Kidney (tissue), 14 donors: Measurements from ENCODE around the gene MPO. TPM values are rescaled to one million over a fixed set of nuclear protein-coding genes. Genes with fewer than 3 reads are reported as not detected.

ENCODE experiments used
- DNase-seq, 5 donors: peaks; one replicate each; pipeline ENCODE4 v3.0.0-alpha.2; 2013 to 2020
- FAIRE-seq: peaks from 2 replicates; lab custom pipeline; 2012; peaks lifted over from hg19 to GRCh38; lab: Jason Lieb, UNC
- H3K27ac ChIP-seq, 2 donors: one replicate each; pipeline ENCODE4 v1.7.0; 2013; ENCODE audit warnings: low read depth in 2 of 2, low read length in 2 of 2, inconsistent platforms in 1 of 2
- H3K27me3 ChIP-seq: one replicate; pipeline ENCODE4 v1.7.1; 2013; ENCODE audit warnings: low read length, inconsistent platforms; ENCODE audit not compliant: control insufficient read depth, insufficient read depth
- H3K36me3 ChIP-seq, 3 donors: one replicate each; pipeline versions ENCODE4 v1.7.0 to v1.7.1; 2013; ENCODE audit warnings: low read length in 3 of 3, control low read depth in 1 of 3, inconsistent platforms in 1 of 3; ENCODE audit not compliant: insufficient read depth in 3 of 3, control insufficient read depth in 2 of 3
- H3K4me1 ChIP-seq, 3 donors: one replicate each; pipeline versions ENCODE4 v1.7.0 to v1.7.1; 2013; ENCODE audit warnings: low read length in 3 of 3, inconsistent platforms in 1 of 3, low read depth in 1 of 3; ENCODE audit not compliant: control insufficient read depth in 2 of 3, insufficient read depth in 2 of 3
- H3K4me3 ChIP-seq, 3 donors: one replicate each; pipeline versions ENCODE4 v1.7.0 to v1.8.1; 2013; ENCODE audit warnings: low read length in 3 of 3, control low read depth in 1 of 3, inconsistent platforms in 1 of 3
- H3K9ac ChIP-seq, 3 donors: one replicate each; pipeline versions ENCODE4 v1.7.0 to v1.7.1; 2013; ENCODE audit warnings: low read length in 3 of 3, control low read depth in 1 of 3, inconsistent platforms in 1 of 3
- H3K9me3 ChIP-seq, 3 donors: one replicate each; pipeline versions ENCODE4 v1.7.0 to v1.7.1; 2013; ENCODE audit warnings: low read length in 3 of 3, control low read depth in 1 of 3, inconsistent platforms in 1 of 3; ENCODE audit not compliant: control insufficient read depth in 2 of 3, insufficient read depth in 1 of 3
- intact Hi-C: fragments of 100-400 bp; cut with DNase I; formaldehyde crosslinking; loops from one replicate; pipeline ENCODE4 v1.11.1; 2022
- polyA plus RNA-seq: library from polyadenylated mRNA; stranded (reverse); fragments of 350-450 nt; fragmentation: Illumina TruSeq; extraction: RNeasy Lipid Tissue Mini Kit (QIAGEN cat#74804); gene quantifications from one replicate; pipeline ENCODE4 v1.2.3, GENCODE V29; 2014; ENCODE audit warnings: low read depth, low replicate concordance; ENCODE audit not compliant: insufficient read depth
- total RNA-seq: library from RNA; stranded (reverse); fragmentation: NEBNext Ultra II Directional; extraction: Animal tissue kit (Norgen Biotek cat#: 25700); gene quantifications from one replicate; pipeline ENCODE4 v1.2.1, GENCODE V29; 2021
- TF ChIP-seq, protein P1 (sequence below): IDR thresholded peaks from 3 replicates; pipeline ENCODE4 v1.5.1; 2012; ENCODE audit warnings: mild to moderate bottlenecking, moderate library complexity, borderline replicate concordance; ENCODE audit not compliant: insufficient read depth; ENCODE audit errors: extremely low read depth
- donor health status: control.
- donor health status: control.
- donor health status: control.
- donor health status: control.
- donor health status: control.
- donor health status: DM: yes; HTN: yes; CAD: no.
- donor health status: Normal renal cell carcinoma (clear cell type).

Gene MPO
- total and polyA plus RNA-seq, 2 donors from 2014 or later: 0.47 TPM; not detected in 1

DNA sequence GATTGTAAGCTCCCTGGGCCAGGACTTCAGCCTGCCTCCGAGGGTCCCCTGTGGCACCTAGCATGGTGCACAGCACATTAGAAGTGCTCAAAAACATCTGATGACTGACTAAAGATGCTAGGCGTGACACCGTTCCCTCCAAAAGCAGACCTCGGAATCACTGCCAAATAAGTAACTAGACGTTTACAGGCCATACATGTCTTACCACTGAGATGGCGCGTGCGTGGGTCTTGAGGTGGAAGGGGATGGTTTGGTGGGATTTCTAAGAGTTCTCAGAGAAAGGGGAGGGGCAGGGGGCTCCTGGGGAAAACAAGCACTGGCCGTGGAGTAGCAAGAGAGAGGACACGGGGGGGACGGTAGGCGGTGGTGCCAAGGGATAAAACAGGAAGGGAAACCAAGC, 12.4 kb downstream of the MPO start:
- Histone ChIP-seq H3K36me3 (no peaks in the 10 kb centered on the region), H3K27me3 (no peaks in the 10 kb centered on the region), H3K4me3 (no peak overlapping the region), H3K9me3 (no peaks in the 10 kb centered on the region), H3K27ac (no peak overlapping the region), H3K4me1 (no peaks in the 10 kb centered on the region), H3K9ac (no peak overlapping the region)
- FAIRE-seq (no peak), DNase-seq (no peak)
- intact Hi-C loops: no loop called here
- TF ChIP-seq, protein P1, sequence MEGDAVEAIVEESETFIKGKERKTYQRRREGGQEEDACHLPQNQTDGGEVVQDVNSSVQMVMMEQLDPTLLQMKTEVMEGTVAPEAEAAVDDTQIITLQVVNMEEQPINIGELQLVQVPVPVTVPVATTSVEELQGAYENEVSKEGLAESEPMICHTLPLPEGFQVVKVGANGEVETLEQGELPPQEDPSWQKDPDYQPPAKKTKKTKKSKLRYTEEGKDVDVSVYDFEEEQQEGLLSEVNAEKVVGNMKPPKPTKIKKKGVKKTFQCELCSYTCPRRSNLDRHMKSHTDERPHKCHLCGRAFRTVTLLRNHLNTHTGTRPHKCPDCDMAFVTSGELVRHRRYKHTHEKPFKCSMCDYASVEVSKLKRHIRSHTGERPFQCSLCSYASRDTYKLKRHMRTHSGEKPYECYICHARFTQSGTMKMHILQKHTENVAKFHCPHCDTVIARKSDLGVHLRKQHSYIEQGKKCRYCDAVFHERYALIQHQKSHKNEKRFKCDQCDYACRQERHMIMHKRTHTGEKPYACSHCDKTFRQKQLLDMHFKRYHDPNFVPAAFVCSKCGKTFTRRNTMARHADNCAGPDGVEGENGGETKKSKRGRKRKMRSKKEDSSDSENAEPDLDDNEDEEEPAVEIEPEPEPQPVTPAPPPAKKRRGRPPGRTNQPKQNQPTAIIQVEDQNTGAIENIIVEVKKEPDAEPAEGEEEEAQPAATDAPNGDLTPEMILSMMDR: no peak

DNA sequence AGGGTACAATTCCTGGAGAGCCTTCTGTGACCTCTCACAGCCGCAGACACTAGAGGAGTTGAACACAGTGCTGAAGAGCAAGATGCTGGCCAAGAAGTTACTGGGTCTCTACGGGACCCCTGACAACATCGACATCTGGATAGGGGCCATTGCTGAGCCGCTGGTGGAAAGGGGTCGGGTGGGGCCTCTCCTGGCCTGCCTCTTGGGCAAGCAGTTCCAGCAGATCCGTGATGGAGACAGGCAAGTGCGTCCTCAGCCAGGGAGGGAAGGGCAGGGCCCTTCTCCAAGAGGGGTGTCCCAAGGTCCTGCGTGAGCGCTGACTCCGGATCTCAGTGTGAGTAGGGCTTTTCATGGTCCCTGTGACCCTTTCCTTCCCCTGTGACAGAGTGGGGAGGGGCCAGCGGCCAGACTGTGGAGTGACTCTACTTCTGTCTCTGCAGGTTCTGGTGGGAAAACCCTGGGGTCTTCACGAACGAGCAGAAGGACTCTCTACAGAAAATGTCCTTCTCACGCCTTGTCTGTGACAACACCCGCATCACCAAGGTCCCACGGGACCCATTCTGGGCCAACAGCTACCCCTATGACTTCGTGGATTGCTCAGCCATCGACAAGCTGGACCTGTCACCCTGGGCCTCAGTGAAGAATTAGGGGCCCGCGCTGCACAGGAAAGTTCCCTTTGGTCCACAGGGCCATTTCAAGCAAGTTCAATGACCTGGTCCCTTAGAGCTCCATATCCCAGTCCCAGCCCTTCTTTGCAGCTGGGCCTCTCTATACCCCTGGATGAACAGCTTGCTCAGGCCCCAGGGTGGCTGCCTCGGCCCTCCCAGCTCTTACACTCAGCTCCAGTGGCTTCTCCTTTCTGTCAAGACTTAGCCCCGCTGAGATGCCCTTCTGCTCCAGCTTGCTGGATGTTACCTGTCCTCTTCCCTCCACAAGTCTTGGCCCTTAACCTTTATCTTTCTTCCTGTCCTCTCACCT, 13.1 kb downstream of the MPO start:
- Histone ChIP-seq H3K36me3 (no peaks in the 10 kb centered on the region), H3K4me1 (no peaks in the 10 kb centered on the region), H3K9ac (no peak overlapping the region), H3K27me3 (no peaks in the 10 kb centered on the region), H3K4me3 (no peak overlapping the region), H3K27ac (no peak overlapping the region), H3K9me3 (no peaks in the 10 kb centered on the region)
- TF ChIP-seq, protein P1: no peak
- no peak for FAIRE-seq
- DNase-seq: no peak
- intact Hi-C loops: no loop called here

DNA sequence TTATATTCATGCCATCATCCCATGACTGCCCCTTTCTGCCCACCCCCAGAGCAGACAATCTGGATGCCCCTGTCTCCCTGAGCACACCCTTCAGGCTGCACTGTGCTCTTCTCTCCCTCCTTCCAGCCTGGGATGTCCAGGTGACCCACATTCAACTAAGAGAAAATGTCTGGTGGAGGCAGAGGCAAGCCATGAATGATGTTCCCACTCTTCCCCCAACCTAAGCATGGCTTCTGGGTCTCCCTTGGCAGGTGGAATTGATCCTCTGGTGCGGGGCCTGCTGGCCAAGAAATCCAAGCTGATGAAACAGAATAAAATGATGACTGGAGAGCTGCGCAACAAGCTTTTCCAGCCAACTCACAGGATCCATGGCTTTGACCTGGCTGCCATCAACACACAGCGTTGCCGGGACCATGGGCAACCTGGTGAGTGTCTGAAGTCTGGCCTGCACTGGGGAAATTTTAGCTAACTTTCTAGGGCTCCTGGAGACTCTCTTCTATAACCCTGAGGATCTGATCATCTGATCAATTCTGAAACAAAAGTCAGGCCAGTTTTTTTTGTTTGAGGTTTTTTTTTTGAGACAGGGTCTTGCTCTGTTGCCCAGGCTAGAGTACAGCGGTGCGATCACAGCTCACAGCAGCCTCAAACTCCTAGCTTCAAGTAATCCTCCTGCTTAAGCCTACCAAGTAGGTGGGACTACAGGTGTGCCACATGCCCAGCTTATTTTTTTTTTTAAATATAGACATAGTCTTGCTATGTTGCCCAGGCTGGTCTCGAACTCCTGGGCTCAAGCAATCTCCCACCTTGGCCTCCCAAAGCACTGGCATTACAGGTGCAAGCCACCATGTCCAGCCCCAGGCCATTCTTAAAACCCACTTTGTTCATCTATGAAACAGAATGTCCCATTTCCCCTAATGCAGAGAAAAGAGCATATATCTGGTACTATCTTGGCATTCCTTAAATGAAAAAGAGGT, 14.5 kb downstream of the MPO start:
- no peaks in the 10 kb centered on the region for H3K4me1 ChIP-seq
- TF ChIP-seq, protein P1: no peak
- no peak overlapping the region for H3K27ac ChIP-seq
- H3K27me3 ChIP-seq: no peaks in the 10 kb centered on the region
- no peaks in the 10 kb centered on the region for H3K9me3 ChIP-seq
- FAIRE-seq (no peak), DNase-seq (no peak)
- intact Hi-C loops: no loop called here
- no peak overlapping the region for H3K9ac ChIP-seq
- H3K4me3 ChIP-seq: no peak overlapping the region
- no peaks in the 10 kb centered on the region for H3K36me3 ChIP-seq
